ENCODE data around the gene CBX2. TPM values are rescaled to one million over a fixed set of nuclear protein-coding genes. Genes with fewer than 3 reads are reported as not detected.

Gene CBX2
- total RNA-seq, 1 experiment from 2014 or later, result 28.3 TPM

DNA sequence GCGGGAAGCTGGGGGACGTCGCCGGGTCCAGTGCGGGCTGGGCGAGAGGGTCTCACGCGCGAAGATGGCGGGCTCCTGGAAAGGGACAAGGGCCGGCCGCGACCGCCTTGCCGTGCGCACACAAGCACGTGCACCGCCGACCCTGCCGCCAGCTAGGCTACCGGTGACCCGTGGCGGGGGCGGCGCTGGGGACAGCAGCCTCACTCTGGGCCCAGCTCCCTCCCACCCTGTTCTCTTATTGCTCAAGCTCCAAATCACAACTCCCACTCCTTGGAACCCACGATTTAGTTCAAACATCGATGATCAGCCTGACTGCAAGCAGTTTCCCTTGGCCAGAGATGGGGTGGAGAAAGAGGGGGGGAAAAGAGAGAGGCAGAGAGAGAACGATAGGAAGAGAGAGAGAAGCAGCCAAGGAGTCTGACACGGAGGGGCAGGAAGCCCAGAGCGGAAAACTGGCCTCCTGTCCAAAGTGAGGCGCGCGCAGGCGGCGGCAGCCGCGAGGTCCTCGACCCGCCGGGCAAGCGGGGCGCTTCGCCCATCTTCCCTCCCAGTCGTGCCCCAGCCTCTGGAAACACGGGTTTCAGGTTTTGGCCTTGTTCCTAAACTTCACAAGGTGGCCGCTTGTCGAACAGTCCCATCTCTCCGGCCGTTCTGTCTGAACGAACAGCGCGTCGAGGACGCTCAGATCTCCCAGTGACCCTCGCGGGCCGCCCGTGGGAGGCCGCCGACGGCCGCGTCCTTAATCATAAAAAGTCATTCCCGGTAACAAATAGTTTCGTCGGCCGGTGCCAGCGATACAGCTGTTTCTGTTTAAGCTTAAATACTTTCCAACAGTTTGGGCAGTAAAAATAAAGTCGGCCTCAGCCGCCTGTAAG is 20.6 kb downstream of the CBX2 start:
- ATAC-seq (no peak), DNase-seq (ENCODE audit: low read depth, low spot score) (no peak)
- H3K4me2 ChIP-seq (ENCODE audit: low read length), result peak overlapping the region; percentile 93
- no peaks in the 10 kb centered on the region for H4K20me1 ChIP-seq (ENCODE audit: insufficient read depth)
- no peak for TF ChIP-seq EZH2 (IDR thresholded peaks at IDR 0.05)
- TF ChIP-seq, protein P1, sequence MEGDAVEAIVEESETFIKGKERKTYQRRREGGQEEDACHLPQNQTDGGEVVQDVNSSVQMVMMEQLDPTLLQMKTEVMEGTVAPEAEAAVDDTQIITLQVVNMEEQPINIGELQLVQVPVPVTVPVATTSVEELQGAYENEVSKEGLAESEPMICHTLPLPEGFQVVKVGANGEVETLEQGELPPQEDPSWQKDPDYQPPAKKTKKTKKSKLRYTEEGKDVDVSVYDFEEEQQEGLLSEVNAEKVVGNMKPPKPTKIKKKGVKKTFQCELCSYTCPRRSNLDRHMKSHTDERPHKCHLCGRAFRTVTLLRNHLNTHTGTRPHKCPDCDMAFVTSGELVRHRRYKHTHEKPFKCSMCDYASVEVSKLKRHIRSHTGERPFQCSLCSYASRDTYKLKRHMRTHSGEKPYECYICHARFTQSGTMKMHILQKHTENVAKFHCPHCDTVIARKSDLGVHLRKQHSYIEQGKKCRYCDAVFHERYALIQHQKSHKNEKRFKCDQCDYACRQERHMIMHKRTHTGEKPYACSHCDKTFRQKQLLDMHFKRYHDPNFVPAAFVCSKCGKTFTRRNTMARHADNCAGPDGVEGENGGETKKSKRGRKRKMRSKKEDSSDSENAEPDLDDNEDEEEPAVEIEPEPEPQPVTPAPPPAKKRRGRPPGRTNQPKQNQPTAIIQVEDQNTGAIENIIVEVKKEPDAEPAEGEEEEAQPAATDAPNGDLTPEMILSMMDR (IDR thresholded peaks at IDR 0.05 in 2 of 3, conservative IDR thresholded peaks at IDR 0.05 in 1 of 3; ENCODE audit: borderline replicate concordance in 1 of 3, insufficient read depth in 1 of 3, low read depth in 2 of 3, low read length in 2 of 3), result no peak
- no peak for TF ChIP-seq RAD21 (IDR thresholded peaks at IDR 0.05; ENCODE audit: low read depth)
- no peak for TF ChIP-seq EZH2phosphoT487 (IDR thresholded peaks at IDR 0.05; ENCODE audit: borderline replicate concordance)
- no peak for TF ChIP-seq TCF7L2 (IDR thresholded peaks at IDR 0.05; ENCODE audit: borderline replicate concordance, extremely low read depth, insufficient read depth, insufficient read length)
- TF ChIP-seq, protein P2, sequence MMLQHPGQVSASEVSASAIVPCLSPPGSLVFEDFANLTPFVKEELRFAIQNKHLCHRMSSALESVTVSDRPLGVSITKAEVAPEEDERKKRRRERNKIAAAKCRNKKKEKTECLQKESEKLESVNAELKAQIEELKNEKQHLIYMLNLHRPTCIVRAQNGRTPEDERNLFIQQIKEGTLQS (IDR thresholded peaks at IDR 0.05), result no peak
- TF ChIP-seq, protein P3, sequence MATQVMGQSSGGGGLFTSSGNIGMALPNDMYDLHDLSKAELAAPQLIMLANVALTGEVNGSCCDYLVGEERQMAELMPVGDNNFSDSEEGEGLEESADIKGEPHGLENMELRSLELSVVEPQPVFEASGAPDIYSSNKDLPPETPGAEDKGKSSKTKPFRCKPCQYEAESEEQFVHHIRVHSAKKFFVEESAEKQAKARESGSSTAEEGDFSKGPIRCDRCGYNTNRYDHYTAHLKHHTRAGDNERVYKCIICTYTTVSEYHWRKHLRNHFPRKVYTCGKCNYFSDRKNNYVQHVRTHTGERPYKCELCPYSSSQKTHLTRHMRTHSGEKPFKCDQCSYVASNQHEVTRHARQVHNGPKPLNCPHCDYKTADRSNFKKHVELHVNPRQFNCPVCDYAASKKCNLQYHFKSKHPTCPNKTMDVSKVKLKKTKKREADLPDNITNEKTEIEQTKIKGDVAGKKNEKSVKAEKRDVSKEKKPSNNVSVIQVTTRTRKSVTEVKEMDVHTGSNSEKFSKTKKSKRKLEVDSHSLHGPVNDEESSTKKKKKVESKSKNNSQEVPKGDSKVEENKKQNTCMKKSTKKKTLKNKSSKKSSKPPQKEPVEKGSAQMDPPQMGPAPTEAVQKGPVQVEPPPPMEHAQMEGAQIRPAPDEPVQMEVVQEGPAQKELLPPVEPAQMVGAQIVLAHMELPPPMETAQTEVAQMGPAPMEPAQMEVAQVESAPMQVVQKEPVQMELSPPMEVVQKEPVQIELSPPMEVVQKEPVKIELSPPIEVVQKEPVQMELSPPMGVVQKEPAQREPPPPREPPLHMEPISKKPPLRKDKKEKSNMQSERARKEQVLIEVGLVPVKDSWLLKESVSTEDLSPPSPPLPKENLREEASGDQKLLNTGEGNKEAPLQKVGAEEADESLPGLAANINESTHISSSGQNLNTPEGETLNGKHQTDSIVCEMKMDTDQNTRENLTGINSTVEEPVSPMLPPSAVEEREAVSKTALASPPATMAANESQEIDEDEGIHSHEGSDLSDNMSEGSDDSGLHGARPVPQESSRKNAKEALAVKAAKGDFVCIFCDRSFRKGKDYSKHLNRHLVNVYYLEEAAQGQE (IDR thresholded peaks at IDR 0.05; ENCODE audit: low read depth), result no peak
- TF ChIP-seq POLR2A (IDR thresholded peaks at IDR 0.05; ENCODE audit: borderline replicate concordance, extremely low read depth, insufficient read depth, insufficient read length), result no peak
- TF ChIP-seq FOSL1 (IDR thresholded peaks at IDR 0.05; ENCODE audit: low read depth), result no peak
- TF ChIP-seq CBX3 (IDR thresholded peaks at IDR 0.05; ENCODE audit: low read depth), result no peak
- TF ChIP-seq ZFX (IDR thresholded peaks at IDR 0.05), result no peak
- TF ChIP-seq SP1 (IDR thresholded peaks at IDR 0.05; ENCODE audit: low read depth), result no peak
- TF ChIP-seq, protein P4, sequence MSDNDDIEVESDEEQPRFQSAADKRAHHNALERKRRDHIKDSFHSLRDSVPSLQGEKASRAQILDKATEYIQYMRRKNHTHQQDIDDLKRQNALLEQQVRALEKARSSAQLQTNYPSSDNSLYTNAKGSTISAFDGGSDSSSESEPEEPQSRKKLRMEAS (IDR thresholded peaks at IDR 0.05), result no peak
- TF ChIP-seq SIN3A (IDR thresholded peaks at IDR 0.05; ENCODE audit: low read depth), result no peak
- TF ChIP-seq EGR1 (IDR thresholded peaks at IDR 0.05; ENCODE audit: low read depth), result no peak
- TF ChIP-seq, protein P5, sequence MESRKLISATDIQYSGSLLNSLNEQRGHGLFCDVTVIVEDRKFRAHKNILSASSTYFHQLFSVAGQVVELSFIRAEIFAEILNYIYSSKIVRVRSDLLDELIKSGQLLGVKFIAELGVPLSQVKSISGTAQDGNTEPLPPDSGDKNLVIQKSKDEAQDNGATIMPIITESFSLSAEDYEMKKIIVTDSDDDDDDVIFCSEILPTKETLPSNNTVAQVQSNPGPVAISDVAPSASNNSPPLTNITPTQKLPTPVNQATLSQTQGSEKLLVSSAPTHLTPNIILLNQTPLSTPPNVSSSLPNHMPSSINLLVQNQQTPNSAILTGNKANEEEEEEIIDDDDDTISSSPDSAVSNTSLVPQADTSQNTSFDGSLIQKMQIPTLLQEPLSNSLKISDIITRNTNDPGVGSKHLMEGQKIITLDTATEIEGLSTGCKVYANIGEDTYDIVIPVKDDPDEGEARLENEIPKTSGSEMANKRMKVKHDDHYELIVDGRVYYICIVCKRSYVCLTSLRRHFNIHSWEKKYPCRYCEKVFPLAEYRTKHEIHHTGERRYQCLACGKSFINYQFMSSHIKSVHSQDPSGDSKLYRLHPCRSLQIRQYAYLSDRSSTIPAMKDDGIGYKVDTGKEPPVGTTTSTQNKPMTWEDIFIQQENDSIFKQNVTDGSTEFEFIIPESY (IDR thresholded peaks at IDR 0.05; ENCODE audit: extremely low read depth, insufficient replicate concordance, low read length), result no peak
- peaks cover 43 to 68% of the 10 kb centered on the region in 2 experiments for H3K4me1 ChIP-seq (ENCODE audit: control insufficient read depth in 1 of 2, insufficient read depth in 2 of 2, low read length in 2 of 2)
- intact Hi-C loops (cut with micrococcal nuclease), result loop anchor here (1.0 kb wide), 1 partner anchor 20 kb away; the partner anchor contains the start of gene CBX2
- H3K9ac ChIP-seq (ENCODE audit: low read length), result peak overlapping the region; percentile 46; the same call in 1 of the 2 replicates
- ChIA-PET RAD21 (ENCODE audit: low non-redundant PET in 1 of 2, low total read pairs in 2 of 2, uncharacterized antibody in 2 of 2, unreplicated experiment in 2 of 2) (no interaction called here), POLR2A (interaction anchor here (0.6 to 1.2 kb wide), 2 partner anchors 12 to 41 kb away, joined by 3 read pairs; partner anchors contain the start of gene CBX4), CTCF (interaction anchor here (0.9 to 1.4 kb wide), 2 partner anchors 9 to 41 kb away, joined by 3 to 5 read pairs; partner anchors contain the start of gene CBX4)
- H3K27ac ChIP-seq (ENCODE audit: low read depth, low read length), result peak overlapping the region; percentile 40; the same call in 1 of the 2 replicates
- peaks cover 18% of the 10 kb centered on the region; the same call in 1 of the 2 replicates for H3K79me2 ChIP-seq (ENCODE audit: insufficient read depth, low read length)
- no peaks in the 10 kb centered on the region for H3K9me3 ChIP-seq (ENCODE audit: control insufficient read depth in 1 of 2, insufficient read depth in 1 of 2, low read depth in 1 of 2, low read length in 2 of 2)
- H2AFZ ChIP-seq (ENCODE audit: low read depth, low read length, poor library complexity, severe bottlenecking), result no peak overlapping the region
- peaks cover 10 to 18% of the 10 kb centered on the region in 2 experiments; a peak in 2 of 4 replicates for H3K36me3 ChIP-seq (ENCODE audit: control insufficient read depth in 1 of 2, insufficient read depth in 2 of 2, low read length in 2 of 2)
- no peaks in the 10 kb centered on the region for H3K9me2 ChIP-seq (ENCODE audit: insufficient read depth)
- BruUV-seq (replicated peaks), result no TSS peak
- H3K27me3 ChIP-seq (ENCODE audit: insufficient read depth, low read length), result no peaks in the 10 kb centered on the region
- no peak overlapping the region for H3K4me3 ChIP-seq (replicated peaks in 1 of 2; ENCODE audit: low read depth in 1 of 2, low read length in 2 of 2)
